NCI-H2171 treated with DMSO at 0.1 percent for 48 hours (cell line): ENCODE results near the gene OLIG3.

Experiments used
- DNase-seq: peaks from one replicate; lab custom pipeline; 2025; lab: John Stamatoyannopoulos, UW

The OLIG3 gene

GRCh38 chr6:137494281-137494987 is at the start of gene OLIG3:
OLIG3 (minus strand) TSS chr6:137494394; CDS start chr6:137494170, 224 bp downstream.
- DNase-seq = no peak

GRCh38 chr6:137543114-137543513 is 48.9 kb upstream of the OLIG3 start:
- DNase-seq = peak; percentile 45

- DNase-seq = no peak
These were observed 48.5 kb upstream of the OLIG3 start for GRCh38 chr6:137542713-137543112.

GRCh38 chr6:137541534-137542063 is 47.4 kb upstream of the OLIG3 start:
- no peak for DNase-seq

GRCh38 chr6:137536104-137536773 is 42.0 kb upstream of the OLIG3 start:
- DNase-seq = no peak

- DNase-seq = no peak
These were observed 37.3 kb upstream of the OLIG3 start for GRCh38 chr6:137531376-137532092.

GRCh38 chr6:137530404-137530803 is 36.2 kb upstream of the OLIG3 start:
- DNase-seq = no peak

- no peak for DNase-seq
These were observed 28.6 kb upstream of the OLIG3 start for GRCh38 chr6:137522831-137523230.

GRCh38 chr6:137522198-137522798 is 28.1 kb upstream of the OLIG3 start:
- DNase-seq = no peak

- no peak for DNase-seq
These were observed 26.3 kb upstream of the OLIG3 start for GRCh38 chr6:137520520-137520919.

GRCh38 chr6:137519629-137520176 is 25.5 kb upstream of the OLIG3 start:
- DNase-seq = no peak

GRCh38 chr6:137518386-137518983 is 24.3 kb upstream of the OLIG3 start:
- DNase-seq = no peak

GRCh38 chr6:137514418-137514817 is 20.2 kb upstream of the OLIG3 start:
- no peak for DNase-seq

- no peak for DNase-seq
These were observed 18.8 kb upstream of the OLIG3 start for GRCh38 chr6:137512757-137513605.

GRCh38 chr6:137510923-137511322 is 16.7 kb upstream of the OLIG3 start:
- DNase-seq = no peak

- DNase-seq = no peak
These were observed 4.4 kb upstream of the OLIG3 start for GRCh38 chr6:137498481-137499190.

GRCh38 chr6:137497721-137498463 is 3.7 kb upstream of the OLIG3 start:
- peak; percentile 5 for DNase-seq

GRCh38 chr6:137496909-137497720 is 2.9 kb upstream of the OLIG3 start:
- DNase-seq = no peak
